GM19099 (cell line): ENCODE measurements around the gene CBLB.

Experiments used
- POLR2A ChIP-seq: IDR thresholded peaks from 3 replicates; pipeline ENCODE4 v1.6.1; 2011; ENCODE audit warnings: low read depth; ENCODE audit not compliant: insufficient read length; ENCODE audit errors: extremely low read depth

Gene CBLB

DNA sequence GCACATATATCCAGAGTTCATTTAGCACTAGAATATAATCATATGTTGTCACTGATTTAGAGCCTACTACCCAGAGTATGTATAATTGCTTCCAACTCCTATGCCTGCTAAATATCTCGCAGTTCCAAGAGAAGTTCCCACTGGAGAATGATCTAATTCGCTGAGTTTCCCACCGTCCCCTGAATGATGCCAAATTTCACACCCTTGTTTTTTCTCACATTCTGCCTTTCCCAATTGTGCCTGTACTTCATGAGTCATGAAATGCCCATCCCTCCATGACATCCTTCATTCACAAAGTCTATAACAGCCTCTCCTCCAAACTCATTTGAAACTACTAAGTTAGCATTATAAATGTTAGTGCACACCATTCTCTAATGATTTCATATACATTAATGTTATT is 177.2 kb downstream of the CBLB start:
- TF ChIP-seq POLR2A: no peak

DNA sequence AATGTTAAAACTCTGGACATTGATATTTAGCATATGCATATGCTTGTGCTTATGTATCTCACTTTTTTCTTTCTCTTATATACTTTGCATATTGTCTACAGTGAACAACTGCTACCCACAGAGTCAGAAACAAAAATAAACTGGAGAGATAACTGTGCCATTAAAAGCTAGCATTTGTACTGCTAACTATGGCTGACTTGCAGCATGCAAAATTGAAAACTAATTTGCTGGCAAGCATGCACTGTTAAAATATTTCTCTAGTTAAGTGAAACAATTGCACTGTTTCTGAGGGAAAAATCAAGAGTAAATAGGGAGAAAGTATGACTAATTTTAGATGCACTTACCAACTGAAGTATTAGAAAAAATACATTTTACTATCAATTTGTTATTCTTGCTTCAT is 177.8 kb downstream of the CBLB start:
- TF ChIP-seq POLR2A: no peak

DNA sequence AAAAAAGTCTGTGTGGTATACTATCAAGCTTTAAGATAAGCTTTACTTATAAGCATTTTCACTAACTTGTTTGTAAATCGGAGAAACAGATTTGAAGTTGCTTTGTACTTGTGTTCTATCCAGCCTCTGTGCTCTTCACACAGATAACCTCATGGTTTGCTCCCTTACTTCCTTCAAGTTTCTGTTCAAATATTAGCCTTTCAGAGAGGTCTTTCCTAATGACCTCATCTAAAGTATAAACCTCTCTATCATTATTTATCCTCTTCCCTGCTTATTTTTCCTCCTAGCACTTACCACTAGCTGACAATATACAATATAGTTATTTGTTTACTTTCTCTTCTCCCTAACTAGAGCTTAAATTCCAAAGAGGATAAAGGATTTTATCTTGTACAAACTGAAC is 180.0 kb downstream of the CBLB start:
- TF ChIP-seq POLR2A: no peak

DNA sequence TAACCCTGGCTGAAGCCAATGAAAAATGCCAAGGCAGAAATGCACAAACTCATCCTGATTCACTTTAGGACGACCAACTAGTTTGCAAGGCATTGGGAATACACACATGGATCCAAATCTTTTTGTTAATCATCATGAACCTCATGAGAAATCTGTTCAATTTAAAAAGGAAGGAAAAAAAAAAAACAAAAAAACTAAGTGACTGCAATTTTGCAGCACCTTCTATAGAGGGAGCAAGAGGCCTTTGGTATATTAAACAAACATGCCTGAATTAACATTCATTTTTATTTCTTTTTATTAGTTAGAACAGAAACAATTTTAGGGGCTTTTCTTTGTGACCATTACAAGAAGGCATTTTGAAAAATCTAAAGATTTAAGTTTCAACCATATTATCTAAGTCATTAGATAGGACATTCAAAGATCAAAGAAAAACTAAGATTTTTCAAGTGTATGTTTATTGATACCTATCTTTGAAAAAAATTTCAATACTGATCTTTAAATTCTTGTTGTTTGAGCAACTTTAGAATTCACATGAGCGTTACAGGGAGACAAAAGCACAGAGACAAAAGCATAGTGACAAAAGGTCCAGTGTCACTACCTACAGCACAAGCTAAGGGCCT is 182.4 kb downstream of the CBLB start:
- no peak for TF ChIP-seq POLR2A

DNA sequence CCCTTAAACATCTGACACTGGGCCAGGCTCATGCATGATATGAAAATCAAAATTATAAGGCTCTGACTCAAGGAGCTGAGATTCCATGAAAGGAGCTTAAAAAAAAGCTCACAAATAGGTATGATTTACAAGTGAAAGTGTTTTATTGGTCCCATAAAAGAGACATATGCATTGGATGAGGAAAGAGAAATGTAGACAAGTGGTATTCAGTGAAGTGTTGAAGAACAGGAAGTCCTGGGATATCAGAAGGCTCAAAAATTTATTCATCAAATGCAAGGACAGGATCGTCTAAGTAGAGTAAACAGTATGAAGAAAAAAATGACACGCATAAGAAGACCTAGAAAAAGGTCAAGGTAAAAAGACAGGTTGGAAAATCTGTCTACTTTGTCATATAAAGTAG is 188.9 kb downstream of the CBLB start:
- no peak for TF ChIP-seq POLR2A

DNA sequence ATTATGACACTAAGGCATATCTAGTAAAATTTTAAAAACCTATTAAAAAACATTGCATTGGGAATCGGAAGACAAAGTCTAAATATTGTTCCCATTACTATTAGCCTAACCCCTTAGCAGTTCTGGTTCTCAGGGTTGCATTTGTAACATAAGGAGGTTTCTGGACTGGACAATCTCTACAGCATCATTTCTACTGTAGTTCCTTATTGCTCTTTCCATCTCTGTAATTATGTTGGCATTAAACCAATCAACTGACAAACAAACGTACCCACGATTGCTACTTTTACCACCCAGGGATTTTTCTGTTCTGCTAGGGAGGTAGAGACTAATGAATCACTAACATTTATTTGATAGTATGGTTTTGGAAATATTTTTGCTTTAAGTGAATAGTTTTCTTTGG is 190.8 kb downstream of the CBLB start:
- TF ChIP-seq POLR2A: no peak

DNA sequence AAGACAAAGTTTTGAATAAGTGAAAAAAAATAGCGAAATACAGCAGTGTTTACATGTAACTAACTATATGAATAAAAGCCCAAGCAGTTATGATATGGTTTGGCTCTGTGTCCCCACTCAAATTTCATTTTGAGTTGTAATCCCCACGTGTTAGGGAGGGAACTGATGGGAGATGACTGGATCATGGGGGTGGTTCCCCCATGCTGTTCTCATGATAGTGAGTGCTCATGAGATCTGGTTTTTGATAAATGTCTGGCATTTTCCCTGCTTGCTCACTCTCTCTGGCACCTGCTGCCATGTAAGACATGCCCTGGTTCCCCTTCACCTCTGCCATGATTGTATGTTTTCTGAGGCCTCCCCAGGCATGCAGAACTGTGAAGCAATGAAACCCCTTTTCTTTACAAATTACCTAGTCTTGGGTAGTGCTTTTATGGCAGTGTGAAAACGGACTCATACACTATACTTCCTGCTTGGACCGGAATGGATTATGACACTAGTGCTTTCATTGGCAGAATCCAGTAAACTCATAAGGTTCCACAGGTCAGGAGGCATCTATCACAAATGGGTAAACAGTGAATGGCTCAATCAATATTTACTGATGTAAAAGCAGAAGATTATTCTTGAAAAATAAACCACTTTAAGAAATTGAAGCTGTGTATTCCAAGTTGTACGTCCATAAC is 192.1 kb downstream of the CBLB start:
- no peak for TF ChIP-seq POLR2A

DNA sequence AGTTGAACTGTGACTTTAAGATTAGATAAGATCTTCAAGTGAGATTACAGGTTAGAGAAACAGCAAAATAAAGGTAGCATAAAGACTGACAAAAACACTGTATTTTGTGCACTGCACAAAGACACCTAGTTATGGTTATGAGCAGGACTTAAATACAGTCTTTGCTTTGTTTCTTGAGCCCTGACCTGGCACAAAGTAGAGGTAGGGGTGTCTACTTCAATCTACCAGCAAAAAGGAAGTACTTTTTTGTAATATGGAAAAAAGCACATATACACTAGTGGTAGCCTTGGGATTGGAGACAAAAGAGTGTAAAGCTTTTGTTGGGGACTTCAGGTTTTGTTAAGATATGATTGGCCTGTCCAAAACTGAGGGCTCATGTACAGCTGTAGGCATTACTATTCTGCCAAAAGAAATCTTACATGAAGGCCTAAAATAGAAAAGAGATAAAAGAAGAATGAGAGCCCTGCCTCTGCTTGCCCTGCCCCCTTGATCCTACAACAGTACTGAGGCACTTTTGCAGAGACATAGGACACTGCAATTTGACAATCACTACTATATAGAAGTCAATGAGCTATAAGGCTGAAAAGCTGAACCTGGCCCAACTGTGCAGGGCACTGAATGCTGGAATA is 194.3 kb downstream of the CBLB start:
- TF ChIP-seq POLR2A: no peak

DNA sequence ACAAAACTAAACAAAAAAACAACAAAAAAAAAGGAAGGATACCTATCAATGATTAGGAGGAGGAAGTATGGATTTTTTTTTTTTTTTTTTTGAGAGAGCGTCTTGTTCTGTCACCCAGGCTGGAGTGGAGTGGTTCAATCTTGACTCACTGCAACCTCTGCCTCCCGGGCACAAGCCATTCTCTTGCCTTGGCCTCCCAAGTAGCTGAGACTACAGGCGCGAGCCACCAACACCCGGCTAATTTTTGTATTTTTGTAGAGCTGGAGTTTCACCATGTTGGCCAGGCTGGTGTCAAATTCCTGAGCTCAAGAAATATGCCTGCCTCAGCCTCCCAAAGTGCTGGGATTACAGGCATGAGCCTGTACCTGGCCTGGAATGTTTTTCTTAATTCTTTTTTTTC is 195.8 kb downstream of the CBLB start:
- TF ChIP-seq POLR2A: no peak

DNA sequence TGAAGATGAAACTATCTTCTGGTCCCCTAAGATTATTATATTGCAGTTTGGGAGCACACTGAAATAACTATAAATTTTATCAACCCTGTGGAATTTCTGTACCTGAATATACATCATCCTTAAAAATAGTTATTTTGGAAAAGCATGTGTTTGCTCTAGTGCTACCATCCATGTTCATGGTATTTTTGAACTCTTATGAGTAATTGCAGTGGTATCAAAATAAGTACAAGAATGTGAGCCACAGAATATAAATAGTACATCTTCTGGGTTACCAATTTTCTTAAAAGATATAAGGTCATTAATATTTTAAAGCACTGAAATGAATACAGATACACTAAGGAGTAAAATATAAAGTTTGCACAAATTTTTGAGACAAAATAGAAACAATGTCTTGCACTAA is 206.5 kb downstream of the CBLB start:
- no peak for TF ChIP-seq POLR2A

DNA sequence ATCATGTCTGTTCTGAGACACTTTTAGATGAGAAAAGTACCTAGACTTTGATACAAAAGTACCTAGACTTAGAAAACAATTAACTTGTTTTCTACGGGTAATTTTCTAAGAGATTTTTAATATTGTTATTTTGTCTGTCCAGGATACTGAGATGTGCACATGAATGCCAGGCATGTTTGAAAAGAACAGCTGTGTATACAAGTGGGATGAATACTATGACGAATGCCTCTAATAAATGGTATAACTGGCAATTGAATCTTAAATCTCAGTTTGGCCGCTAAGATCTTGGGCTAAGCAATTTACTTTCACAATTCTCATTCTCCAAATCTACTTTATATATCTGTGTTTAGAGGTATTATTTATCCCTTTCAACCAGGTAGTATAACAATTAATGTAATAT is 207.4 kb downstream of the CBLB start:
- no peak for TF ChIP-seq POLR2A

DNA sequence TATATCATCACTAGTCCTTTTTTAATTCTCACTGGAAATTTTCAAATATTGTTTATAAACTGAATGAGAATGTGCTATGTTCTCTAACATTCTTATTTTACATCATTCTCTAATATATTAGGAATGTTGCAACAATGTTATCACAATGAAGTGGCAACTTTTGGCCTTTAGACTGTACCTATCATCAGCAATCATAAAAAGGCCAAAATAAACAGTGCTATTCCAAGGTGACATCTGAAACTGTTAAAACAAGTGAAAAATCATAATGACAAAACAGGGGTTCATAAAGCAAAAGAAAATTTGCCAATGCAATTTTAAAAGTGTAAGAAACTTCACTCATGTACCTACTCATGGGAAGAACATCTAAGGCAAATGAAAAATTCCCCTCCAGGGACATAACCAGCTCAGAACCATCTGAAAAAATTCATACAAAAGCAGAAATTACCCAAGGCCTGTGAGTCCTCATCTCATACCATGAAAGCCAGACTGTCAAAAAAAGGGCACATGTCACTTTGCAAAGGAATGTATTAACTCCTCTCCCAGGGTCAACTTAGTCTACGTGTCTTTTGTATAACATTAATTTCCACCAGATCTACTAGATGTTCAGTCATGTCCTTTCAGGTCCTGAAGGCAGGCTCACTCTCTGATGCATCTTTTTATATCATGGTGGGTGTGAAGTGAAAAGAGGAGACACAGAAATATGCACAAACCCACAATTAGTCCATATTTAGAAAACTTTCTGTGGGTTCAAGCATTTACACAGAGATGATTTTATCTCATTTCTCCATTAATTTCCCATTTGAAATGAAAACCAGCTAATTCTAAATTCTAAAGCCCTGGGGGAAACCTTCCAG is 211.9 kb downstream of the CBLB start:
- TF ChIP-seq POLR2A: no peak

DNA sequence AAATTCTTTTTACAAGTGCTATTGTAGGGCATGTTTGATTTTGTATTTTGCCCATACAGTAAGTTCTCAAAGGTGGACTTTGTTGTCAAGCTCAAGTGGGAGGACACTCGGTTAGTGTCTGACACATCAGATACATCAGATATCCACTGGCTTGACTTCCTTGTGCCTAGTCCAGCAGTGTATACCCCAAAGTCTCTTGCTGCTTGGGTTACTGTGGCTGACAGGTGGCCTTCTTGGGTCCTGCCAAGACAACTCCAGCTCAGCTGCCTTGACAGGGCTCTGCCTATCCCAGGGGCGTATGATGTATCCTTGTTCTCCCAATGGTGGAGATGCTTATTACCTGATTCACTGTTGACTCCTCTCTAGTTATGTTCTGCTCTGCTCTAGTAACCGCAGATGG is 214.9 kb downstream of the CBLB start:
- TF ChIP-seq POLR2A: no peak

DNA sequence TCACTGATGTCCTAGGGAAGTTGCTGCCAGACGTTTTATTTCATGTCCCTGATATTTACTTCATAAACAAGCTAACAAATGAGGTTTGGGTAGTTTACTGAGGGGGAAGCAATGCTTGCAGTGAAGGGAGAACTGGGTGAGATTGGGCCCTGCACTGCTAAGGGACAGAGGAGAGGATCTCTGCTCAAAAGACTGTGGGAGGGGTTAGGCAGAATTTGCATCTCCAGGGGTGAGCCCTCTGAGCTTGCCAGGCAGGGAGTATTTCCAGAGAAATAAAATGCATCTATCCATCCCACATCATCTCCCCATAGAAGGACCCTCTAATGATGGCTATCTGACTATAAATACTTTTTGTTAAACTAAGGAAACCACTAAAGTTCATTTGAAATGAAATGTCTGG is 215.6 kb downstream of the CBLB start:
- no peak for TF ChIP-seq POLR2A

DNA sequence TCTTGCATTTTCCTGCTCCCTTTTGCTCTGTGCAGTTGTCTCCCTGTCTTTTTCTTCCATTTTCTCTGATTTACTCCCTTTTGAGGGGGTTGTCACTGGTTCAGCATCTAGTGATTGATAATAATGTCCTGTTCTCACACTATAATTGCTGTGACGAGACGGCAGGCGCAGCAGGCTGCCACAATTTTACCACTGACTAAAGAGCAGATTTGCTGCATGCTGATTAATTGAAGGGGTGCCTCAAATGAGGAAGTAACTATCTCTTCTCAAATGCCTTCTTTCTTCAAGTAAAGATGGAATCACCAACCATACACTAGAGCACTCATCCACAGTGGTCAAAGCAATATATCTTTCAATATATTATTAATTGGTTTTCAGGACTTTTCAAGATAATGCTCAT is 219.3 kb downstream of the CBLB start:
- TF ChIP-seq POLR2A: no peak
